Memory B cell (primary cell): Measurements from ENCODE around the gene BNC2.

Source experiments
- ATAC-seq: fragments of 150-1000 bp; cut with Tn5 transposase; 2 replicates; pipeline ENCODE4 v1.10.0; 2021; ENCODE audit warnings: low read depth, mild to moderate bottlenecking, moderate library complexity
- DNase-seq, 2 donors: peaks; one replicate each; pipeline ENCODE4 v3.0.0; 2022; ENCODE audit warnings: low spot score in 2 of 2
- H3K27ac Mint-ChIP-seq: one replicate; pipeline ENCODE4 v1.8.0; 2022; ENCODE audit warnings: mild to moderate bottlenecking, moderate library complexity, mixed read lengths
- H3K27me3 Mint-ChIP-seq: one replicate; pipeline ENCODE4 v1.8.0; 2022; ENCODE audit warnings: mixed read lengths
- H3K36me3 Mint-ChIP-seq: one replicate; pipeline ENCODE4 v1.8.0; 2022; ENCODE audit warnings: mild to moderate bottlenecking, mixed read lengths
- H3K4me1 Mint-ChIP-seq: one replicate; pipeline ENCODE4 v1.8.0; 2022; ENCODE audit warnings: mixed read lengths
- H3K4me3 Mint-ChIP-seq: one replicate; pipeline ENCODE4 v1.8.0; 2022; ENCODE audit warnings: mild to moderate bottlenecking, moderate library complexity, mixed read lengths
- H3K9me3 Mint-ChIP-seq: one replicate; pipeline ENCODE4 v1.8.0; 2022; ENCODE audit warnings: mixed read lengths

BNC2 gene

GRCh38 chr9:16433494-16433893 is 437.0 kb downstream of the BNC2 start:
- no peaks in the 10 kb centered on the region for H3K9me3 Mint-ChIP-seq
- no peak for DNase-seq
- H3K36me3 Mint-ChIP-seq = no peaks in the 10 kb centered on the region
- no peak overlapping the region for H3K4me3 Mint-ChIP-seq
- no peaks in the 10 kb centered on the region for H3K4me1 Mint-ChIP-seq
- H3K27ac Mint-ChIP-seq = no peak overlapping the region
- H3K27me3 Mint-ChIP-seq = no peaks in the 10 kb centered on the region
- no peak for ATAC-seq

- no peak overlapping the region for H3K4me3 Mint-ChIP-seq
- H3K27ac Mint-ChIP-seq = no peak overlapping the region
- DNase-seq = no peak
- no peaks in the 10 kb centered on the region for H3K9me3 Mint-ChIP-seq
- no peaks in the 10 kb centered on the region for H3K27me3 Mint-ChIP-seq
- H3K36me3 Mint-ChIP-seq = no peaks in the 10 kb centered on the region
- ATAC-seq = no peak
- no peaks in the 10 kb centered on the region for H3K4me1 Mint-ChIP-seq
Measured at GRCh38 chr9:16431666-16432392, 438.6 kb downstream of the BNC2 start.

DNA sequence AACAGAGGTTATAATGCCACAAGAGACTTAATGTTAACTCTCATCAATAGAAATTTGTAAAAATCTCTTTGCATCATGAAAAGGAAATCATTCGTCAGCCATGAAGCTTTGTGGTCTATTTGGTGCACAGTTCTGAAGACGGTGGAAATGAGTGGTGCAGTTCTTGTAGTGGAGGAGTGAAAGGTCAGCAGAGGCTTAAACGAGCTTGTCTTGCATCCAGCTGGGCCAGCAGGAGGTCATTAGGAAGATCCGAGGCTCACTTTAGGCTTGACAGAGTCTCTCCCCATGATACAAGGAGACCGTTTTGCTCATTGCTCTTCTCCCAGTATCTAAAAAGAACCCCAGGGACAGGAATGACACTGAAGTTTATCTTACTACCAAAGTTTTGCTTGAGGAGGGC is 440.8 kb downstream of the BNC2 start:
- ATAC-seq (no peak), DNase-seq (no peak)
- Mint-ChIP-seq H3K4me1 (no peaks in the 10 kb centered on the region), H3K27ac (no peak overlapping the region), H3K9me3 (peaks cover 2% of the 10 kb centered on the region), H3K27me3 (no peaks in the 10 kb centered on the region), H3K4me3 (no peak overlapping the region), H3K36me3 (no peaks in the 10 kb centered on the region)

- DNase-seq (no peak), ATAC-seq (no peak)
- Mint-ChIP-seq H3K9me3 (peaks cover 2% of the 10 kb centered on the region), H3K4me3 (no peak overlapping the region), H3K27ac (no peak overlapping the region), H3K27me3 (no peaks in the 10 kb centered on the region), H3K36me3 (no peaks in the 10 kb centered on the region), H3K4me1 (no peaks in the 10 kb centered on the region)
Measured at GRCh38 chr9:16427873-16428427, 442.5 kb downstream of the BNC2 start.

GRCh38 chr9:16426716-16427115 is 443.8 kb downstream of the BNC2 start:
- H3K27me3 Mint-ChIP-seq = no peaks in the 10 kb centered on the region
- DNase-seq = no peak
- peaks cover 2% of the 10 kb centered on the region for H3K9me3 Mint-ChIP-seq
- ATAC-seq = no peak
- H3K36me3 Mint-ChIP-seq = no peaks in the 10 kb centered on the region
- no peak overlapping the region for H3K4me3 Mint-ChIP-seq
- H3K27ac Mint-ChIP-seq = no peak overlapping the region
- no peaks in the 10 kb centered on the region for H3K4me1 Mint-ChIP-seq

- no peak overlapping the region for H3K27ac Mint-ChIP-seq
- no peak for ATAC-seq
- H3K9me3 Mint-ChIP-seq = peaks cover 3% of the 10 kb centered on the region
- H3K27me3 Mint-ChIP-seq = no peaks in the 10 kb centered on the region
- H3K36me3 Mint-ChIP-seq = no peaks in the 10 kb centered on the region
- no peak overlapping the region for H3K4me3 Mint-ChIP-seq
- no peaks in the 10 kb centered on the region for H3K4me1 Mint-ChIP-seq
- DNase-seq = no peak
Measured at GRCh38 chr9:16425562-16426231, 444.8 kb downstream of the BNC2 start.

DNA sequence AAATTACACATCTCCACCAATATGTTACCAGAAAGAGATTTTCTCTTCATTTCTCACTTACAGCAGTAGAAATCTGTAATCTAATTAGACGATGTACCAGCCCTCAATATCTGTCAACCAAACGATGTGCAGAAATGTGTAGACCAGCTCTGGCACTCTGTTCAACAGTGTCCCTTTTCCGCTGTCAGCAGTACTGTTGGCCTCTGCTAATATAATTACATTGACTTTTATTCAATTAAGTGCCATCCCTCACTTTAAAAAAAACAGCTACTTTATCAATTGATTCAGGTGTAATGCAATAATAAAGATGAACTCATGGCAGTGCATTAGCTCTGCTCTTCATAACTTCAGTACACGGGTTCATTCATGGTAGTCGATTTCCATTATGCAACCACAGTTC is 448.4 kb downstream of the BNC2 start:
- ATAC-seq (no peak), DNase-seq (no peak)
- H3K9me3 Mint-ChIP-seq = peaks cover 3% of the 10 kb centered on the region
- H3K27ac Mint-ChIP-seq = no peak overlapping the region
- no peak overlapping the region for H3K4me3 Mint-ChIP-seq
- H3K27me3 Mint-ChIP-seq = no peaks in the 10 kb centered on the region
- H3K4me1 Mint-ChIP-seq = no peaks in the 10 kb centered on the region
- H3K36me3 Mint-ChIP-seq = no peaks in the 10 kb centered on the region

DNA sequence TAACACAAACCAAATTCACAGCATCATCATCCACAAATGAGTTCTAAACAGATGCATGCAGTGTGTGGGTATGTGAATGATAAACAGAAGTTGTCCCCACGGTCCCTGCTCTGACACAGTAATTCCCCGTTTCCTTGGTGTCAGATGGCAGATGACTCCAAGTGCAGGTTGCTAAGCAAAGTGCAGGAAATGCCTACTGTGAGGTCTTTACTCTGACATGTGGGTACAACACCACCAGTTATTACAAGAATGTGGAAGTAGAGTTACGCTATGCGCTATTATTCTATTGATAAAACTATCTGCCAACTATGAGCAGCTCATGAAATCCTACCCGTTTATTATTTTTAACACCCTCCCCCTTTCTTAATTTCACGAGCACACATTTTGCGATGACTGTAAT is 448.9 kb downstream of the BNC2 start:
- Mint-ChIP-seq H3K36me3 (no peaks in the 10 kb centered on the region), H3K27ac (no peak overlapping the region), H3K27me3 (no peaks in the 10 kb centered on the region), H3K4me1 (no peaks in the 10 kb centered on the region), H3K4me3 (no peak overlapping the region), H3K9me3 (peaks cover 3% of the 10 kb centered on the region)
- ATAC-seq = no peak
- DNase-seq = no peak

- Mint-ChIP-seq H3K9me3 (peaks cover 3% of the 10 kb centered on the region), H3K27ac (no peak overlapping the region), H3K27me3 (no peaks in the 10 kb centered on the region), H3K4me3 (no peak overlapping the region), H3K4me1 (no peaks in the 10 kb centered on the region), H3K36me3 (no peaks in the 10 kb centered on the region)
- ATAC-seq (no peak), DNase-seq (no peak)
Measured at GRCh38 chr9:16419124-16419523, 451.3 kb downstream of the BNC2 start.

DNA sequence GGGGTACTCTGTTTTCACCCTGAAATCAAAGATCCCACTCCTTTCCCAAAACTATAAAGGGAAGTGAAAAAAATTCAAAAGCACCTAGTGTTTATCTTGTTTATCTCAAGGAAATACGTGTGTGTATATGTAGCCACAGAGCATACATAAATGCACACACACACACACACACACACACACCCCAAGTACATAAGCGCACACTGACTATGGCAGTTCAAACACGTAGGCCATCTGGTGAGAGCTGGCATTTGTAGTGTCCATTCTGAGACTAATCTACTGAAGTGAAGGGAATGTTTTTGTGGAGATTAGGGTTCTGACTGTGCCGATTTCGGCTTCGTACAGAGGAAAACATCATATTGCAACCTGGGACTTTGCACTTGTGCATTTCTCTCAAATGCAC is 451.7 kb downstream of the BNC2 start:
- no peak overlapping the region for H3K4me3 Mint-ChIP-seq
- no peaks in the 10 kb centered on the region for H3K4me1 Mint-ChIP-seq
- ATAC-seq = no peak
- H3K27me3 Mint-ChIP-seq = no peaks in the 10 kb centered on the region
- H3K27ac Mint-ChIP-seq = no peak overlapping the region
- H3K36me3 Mint-ChIP-seq = no peaks in the 10 kb centered on the region
- peaks cover 6% of the 10 kb centered on the region for H3K9me3 Mint-ChIP-seq
- DNase-seq = no peak

GRCh38 chr9:16417749-16418148 is 452.7 kb downstream of the BNC2 start:
- DNase-seq (no peak), ATAC-seq (no peak)
- no peak overlapping the region for H3K4me3 Mint-ChIP-seq
- H3K27ac Mint-ChIP-seq = no peak overlapping the region
- no peaks in the 10 kb centered on the region for H3K4me1 Mint-ChIP-seq
- no peaks in the 10 kb centered on the region for H3K27me3 Mint-ChIP-seq
- H3K9me3 Mint-ChIP-seq = peaks cover 6% of the 10 kb centered on the region
- H3K36me3 Mint-ChIP-seq = no peaks in the 10 kb centered on the region

DNA sequence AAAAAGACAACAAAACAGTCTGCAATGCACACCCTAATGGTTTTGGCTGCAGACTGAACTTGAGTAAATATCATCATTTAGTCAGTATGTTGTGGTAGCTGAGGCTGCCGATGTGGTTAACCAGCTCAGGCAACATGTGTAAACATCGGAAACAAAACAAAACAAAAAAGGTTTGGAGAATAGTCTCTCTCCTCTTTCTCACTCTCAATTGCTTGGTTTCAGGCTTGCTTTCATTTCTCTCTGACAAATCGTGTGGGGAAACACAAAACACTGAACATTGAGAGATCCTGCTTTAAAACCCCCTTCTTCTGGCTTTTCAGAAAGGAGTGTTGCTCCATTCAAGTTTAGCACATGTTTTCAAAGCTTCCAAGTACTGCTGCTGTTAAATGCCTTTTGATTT is 453.3 kb downstream of the BNC2 start:
- H3K36me3 Mint-ChIP-seq = no peaks in the 10 kb centered on the region
- H3K9me3 Mint-ChIP-seq = peaks cover 8% of the 10 kb centered on the region
- H3K4me3 Mint-ChIP-seq = no peak overlapping the region
- H3K27me3 Mint-ChIP-seq = no peaks in the 10 kb centered on the region
- ATAC-seq (no peak), DNase-seq (no peak)
- H3K27ac Mint-ChIP-seq = no peak overlapping the region
- H3K4me1 Mint-ChIP-seq = no peaks in the 10 kb centered on the region

GRCh38 chr9:16414451-16414850 is 456.0 kb downstream of the BNC2 start:
- no peak for DNase-seq
- no peak for ATAC-seq
- no peak overlapping the region for H3K27ac Mint-ChIP-seq
- peaks cover 8% of the 10 kb centered on the region for H3K9me3 Mint-ChIP-seq
- no peaks in the 10 kb centered on the region for H3K27me3 Mint-ChIP-seq
- H3K4me1 Mint-ChIP-seq = no peaks in the 10 kb centered on the region
- H3K4me3 Mint-ChIP-seq = no peak overlapping the region
- H3K36me3 Mint-ChIP-seq = no peaks in the 10 kb centered on the region

- DNase-seq = no peak
- Mint-ChIP-seq H3K9me3 (peaks cover 8% of the 10 kb centered on the region), H3K27me3 (no peaks in the 10 kb centered on the region), H3K4me1 (no peaks in the 10 kb centered on the region), H3K36me3 (no peaks in the 10 kb centered on the region), H3K4me3 (no peak overlapping the region), H3K27ac (no peak overlapping the region)
- ATAC-seq = no peak
Measured at GRCh38 chr9:16413509-16414016, 456.9 kb downstream of the BNC2 start.
